CD4-positive, alpha-beta T cell treated with Interleukin-15 for 4 hours (primary cell): ENCODE results near the gene ZNF236.
"Not testable (repeated sequence)": the region's sequence is repeated elsewhere in the genome, so short reads cannot be mapped to it uniquely, and the experiment has no call there.

Experiments
- DNase-seq: peaks from one replicate; pipeline ENCODE4 v3.0.0-alpha.2; 2020; ENCODE audit warnings: low spot score

Gene ZNF236

DNA sequence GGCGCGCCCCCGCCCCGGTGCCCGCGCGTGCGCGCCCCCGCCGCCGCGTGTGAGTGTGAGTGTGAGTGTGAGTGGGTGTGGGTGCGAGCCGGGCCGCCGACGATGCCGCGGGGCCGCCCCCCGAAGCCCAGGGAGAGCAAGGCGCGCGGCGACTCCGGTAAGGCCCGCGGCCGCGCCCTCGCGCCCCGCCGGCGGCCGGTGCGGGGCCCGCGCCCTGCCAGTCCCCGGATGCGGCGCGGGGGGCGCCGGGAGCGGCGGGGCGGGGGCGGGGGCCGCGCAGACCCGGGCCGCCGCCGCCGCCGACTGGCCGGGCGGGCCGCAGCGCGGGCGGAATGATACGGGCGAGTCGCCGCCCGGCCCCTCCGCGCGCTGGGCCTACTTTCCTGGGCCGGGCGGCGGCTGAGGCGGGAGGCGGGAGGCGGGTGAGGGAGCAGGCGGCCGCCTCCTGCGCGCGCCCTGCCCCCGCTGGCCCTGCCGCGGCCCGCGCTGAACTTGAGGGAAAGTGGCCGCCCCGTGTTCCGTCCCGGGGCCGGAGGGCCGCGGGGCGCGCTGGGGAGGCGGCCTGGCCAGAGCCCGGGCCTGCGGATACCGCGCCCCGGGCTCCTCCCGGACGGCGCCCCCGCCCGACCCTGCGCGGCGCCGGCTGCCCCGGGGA is at the start of gene ZNF236:
ZNF236 (plus strand) TSS at position 52 of the 655 bp plus-strand sequence; CDS start at position 103, 51 bp downstream.
- DNase-seq, result peak; percentile 75

DNA sequence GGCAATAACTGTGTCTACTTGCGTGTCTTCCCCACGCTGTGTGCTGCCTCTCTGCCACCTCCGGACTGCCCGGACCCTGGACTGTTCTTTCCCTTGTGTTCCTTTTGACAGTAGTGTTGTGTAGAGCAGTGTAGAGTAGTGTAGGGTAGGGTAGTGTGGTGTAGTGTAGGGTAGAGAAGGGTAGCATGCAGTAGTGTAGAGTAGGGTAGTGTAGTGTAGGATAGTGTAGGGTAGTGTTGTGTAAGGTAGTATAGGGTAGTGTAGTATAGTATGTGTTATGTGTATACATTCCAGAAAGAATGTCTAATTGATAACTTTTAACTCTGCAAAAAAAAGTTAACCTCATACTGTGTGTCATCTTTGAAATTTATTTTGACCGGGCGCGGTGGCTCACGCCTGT is 49.7 kb upstream of the ZNF236 start:
- no peak for DNase-seq

- not testable (repeated sequence) for DNase-seq
Observed at GRCh38 chr18:76777036-76777435, 45.3 kb upstream of the ZNF236 start.

DNA sequence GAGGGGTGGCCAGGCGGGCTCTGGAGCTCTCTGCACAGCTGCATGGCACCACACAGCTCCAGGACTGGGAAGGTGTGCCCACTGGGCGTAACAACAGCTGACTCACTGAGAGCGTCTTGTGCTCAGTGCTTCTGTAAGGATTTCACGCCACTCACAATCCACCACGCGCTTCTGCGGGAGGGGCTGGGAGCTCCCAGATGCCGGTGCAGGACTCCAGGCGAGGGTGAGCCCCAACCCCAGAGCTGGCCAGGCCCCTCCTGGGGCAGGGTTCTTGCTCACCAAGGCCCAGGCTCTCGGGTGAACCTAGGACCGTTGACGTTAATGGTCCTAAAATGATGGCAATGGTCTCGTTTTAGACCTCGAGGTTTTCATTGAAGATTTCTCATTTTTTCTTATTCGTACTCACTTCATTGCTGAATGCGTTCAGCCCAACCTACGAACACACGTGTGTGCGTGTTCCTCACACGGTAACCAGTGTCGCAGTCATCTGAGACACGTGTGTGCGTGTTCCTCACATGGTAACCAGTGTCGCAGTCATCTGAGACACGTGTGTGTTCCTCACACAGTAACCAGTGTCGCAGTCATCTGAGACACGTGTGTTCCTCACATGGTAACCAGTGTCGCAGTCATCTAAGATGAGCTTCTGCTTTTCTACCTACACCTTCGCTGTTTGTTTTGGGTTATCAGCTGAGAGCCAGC is 38.4 kb upstream of the ZNF236 start:
- DNase-seq, result no peak

DNA sequence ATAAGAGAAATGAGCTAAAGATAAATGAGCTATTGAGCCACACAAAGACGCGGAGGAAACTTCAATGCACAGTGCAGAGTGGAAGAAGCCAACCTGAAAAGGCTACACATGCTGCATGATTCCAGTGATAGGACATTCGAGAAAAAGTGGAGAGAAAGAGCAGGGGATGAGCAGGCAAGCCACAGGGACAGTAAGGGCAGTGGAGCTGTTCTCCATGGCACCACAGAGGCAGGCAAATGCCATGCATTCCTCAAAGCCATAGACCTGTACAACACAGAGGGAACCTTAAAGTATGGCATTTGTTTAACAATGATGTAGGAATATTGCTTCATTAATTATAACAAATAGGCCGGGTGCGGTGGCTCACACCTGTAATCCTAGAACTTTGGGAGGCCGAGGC is 36.5 kb upstream of the ZNF236 start:
- no peak for DNase-seq

DNA sequence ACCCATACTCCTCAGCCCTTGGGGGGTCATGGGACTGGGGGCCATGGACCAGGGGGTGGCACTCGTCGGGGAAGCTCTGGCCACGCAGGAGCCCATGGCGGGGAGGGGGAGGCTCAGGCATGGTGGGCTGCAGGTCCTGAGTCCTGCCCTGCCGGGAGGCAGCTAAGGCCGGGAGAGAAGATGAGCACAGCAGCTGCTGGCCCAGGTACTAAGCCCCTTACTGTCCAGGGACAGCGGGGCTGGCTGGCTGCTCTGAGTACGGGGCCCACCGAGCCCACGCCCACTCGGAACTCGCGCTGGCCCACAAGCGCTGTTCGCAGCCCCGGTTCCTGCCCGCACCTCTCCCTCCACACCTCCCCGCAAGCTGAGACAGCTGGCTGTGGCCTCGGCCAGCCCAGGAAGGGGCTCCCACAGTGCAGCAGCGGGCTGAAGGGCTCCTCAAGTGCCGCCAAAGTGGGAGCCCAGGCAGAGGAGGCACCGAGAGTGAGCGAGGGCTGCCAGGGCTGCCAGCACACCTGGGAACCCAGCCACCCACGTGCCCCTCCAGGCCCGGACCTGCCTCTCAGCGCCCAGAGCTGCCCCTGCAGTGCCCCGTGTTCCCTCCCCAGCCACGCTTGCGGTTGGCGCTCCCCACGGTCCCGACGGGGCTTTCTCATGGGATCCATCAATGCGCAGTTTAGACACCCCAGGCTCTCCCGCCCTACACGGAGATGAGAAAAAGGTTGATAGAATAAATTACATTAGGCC is 33.6 kb upstream of the ZNF236 start:
- DNase-seq, result no peak

GRCh38 chr18:76791106-76791505 is 31.3 kb upstream of the ZNF236 start:
- DNase-seq, result no peak

DNA sequence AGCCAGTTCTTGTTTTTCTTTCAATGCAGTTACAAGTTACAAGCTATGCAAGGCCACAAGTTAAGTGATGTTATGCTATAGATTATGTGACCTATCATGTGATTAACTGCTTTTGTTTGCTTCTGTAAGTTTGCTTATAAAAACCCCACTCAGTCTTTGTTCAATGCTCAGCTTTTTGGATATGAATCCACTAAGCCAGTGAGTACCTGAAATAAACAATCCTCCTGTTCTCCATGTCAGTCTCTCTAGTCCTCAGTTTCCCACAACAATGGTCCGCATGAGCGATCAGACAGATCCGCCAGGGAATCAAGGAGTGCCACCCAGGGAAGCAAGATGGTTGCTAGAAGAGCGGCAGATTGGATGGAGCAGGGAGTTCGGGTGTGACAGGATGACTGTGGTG is 30.7 kb upstream of the ZNF236 start:
- no peak for DNase-seq

- DNase-seq, result no peak
Observed at GRCh38 chr18:76794326-76794725, 28.0 kb upstream of the ZNF236 start.

DNA sequence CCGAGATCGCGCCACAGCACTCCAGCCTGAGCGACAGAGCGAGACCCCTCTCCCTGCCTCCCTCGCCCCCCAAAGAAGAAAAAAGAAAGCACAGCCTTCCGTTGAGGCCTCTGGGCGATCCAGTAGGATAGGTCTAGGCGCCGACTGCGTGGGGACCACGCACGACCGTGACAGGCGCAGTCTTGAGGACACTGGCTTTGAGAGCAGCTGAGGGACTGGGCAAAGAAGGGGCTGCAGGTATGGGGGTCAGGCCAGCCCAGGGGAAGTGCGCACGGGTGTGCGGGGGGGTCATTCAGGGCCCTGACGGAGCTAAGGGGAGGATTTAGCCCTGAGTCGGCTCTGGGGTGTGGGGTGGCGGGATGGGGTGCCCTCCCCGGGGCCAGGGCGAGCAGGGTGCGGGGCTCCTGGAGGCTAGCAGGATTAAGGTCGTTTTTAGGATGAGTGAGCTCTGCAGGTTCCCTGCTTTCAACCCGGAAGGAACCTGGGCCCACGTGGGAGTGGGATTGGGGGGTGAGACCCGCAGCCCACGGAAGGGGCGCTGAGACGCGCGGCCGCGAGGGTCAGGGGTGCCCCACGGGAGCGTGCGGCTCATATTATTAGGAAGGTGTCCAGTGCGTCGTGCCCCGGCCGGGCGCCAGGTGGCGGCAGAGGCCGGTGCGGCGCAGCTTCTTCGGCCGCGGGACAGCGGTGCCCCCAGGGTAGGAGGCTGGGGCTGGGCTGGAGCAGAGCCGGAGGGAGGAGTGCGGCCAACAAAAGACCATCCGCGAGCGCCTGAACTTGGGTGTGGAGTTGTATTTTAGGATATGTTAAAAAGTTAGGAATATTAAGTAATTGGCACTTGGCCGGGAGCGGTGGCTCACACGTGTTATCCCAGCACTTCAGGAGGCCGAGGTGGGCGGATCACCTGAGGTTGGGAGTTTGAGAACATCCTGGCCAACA is 20.5 kb upstream of the ZNF236 start:
- peak; percentile 40 for DNase-seq

- DNase-seq, result no peak
Observed at GRCh38 chr18:76803413-76803812, 18.9 kb upstream of the ZNF236 start.

GRCh38 chr18:76803814-76804213 is 18.5 kb upstream of the ZNF236 start:
- peak; percentile 74 for DNase-seq

- no peak for DNase-seq
Observed at GRCh38 chr18:76805221-76805620, 17.1 kb upstream of the ZNF236 start.

GRCh38 chr18:76806301-76806700 is 16.1 kb upstream of the ZNF236 start:
- no peak for DNase-seq

GRCh38 chr18:76808561-76808960 is 13.8 kb upstream of the ZNF236 start:
- no peak for DNase-seq

GRCh38 chr18:76811530-76811929 is 10.8 kb upstream of the ZNF236 start:
- DNase-seq, result not testable (repeated sequence)

GRCh38 chr18:76814256-76814655 is 8.1 kb upstream of the ZNF236 start:
- DNase-seq, result no peak

- DNase-seq, result no peak
Observed at GRCh38 chr18:76816127-76816526, 6.2 kb upstream of the ZNF236 start.

DNA sequence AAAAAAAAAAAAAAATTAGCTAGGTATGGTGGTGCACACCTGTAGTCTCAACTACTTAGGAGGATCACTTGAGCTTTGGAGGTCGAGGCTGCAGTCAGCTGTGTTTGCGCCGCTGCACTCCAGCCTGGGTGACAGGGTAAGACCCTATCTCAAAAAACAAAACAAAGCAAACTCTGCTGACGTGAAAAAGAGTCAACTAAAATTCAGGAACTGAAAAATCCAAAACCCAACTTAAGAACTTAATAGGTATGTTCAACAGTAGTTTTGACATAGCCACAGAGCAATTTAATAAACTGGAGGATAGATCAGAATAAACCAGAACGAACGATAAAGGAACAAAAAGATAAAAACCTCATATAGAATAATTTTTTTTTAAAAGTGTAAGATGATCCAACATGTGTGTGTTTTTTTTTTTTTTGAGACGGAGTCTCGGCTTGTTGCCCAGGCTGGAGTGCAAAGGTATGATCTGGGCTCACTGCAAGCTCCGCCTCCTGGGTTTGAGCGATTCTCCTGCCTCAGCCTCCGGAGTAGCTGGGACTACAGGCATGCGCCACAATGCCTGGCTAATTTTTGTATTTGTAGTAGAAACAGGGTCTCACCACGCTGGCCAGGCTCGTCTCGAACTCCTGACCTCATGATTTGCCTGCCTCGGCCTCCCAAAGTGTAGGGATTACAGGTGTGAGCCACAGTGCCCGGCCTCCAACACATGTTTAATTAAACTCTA is 4.3 kb upstream of the ZNF236 start:
- no peak for DNase-seq

DNA sequence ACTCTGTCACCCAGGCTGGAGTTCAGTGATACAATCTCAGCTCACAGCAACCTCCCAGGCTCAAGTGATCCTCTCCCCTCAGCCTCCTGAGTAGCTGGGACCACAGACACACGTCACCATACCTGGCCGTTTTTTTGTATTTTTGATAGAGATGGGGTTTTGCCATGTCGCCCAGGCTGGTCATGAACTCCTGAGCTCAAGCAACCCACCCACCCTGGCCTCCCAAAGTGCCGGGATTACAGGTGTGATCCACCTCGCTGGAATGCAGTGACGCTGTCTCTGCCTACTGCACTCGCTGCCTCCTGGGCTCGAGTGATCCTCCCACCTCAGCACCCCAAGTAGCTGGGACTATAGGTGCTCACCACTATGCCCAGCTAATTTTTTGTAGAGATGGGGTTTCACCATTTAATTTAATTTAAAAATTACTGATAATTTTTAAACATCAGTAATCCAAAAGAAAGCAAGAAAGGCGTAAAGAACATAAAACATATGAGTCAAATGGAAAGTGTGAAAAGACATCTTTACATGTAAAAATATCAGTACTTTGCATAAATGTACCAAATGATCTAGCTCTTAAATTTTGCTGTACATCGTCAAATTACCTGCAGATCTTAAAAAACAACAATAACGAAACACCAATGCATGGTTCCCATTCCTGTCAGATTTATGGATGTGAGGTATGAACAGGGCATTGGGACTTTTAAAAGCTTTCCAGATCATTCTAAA is 2.8 kb upstream of the ZNF236 start:
- no peak for DNase-seq
